Measurements from ENCODE around the gene ADAMTS15. TPM values are rescaled to one million over a fixed set of nuclear protein-coding genes. Genes with fewer than 3 reads are reported as not detected.

The ADAMTS15 gene
- total and polyA plus RNA-seq, 2 donors (not counting 3 experiments of a cell fraction or from before 2014, with no cell fraction given): 0.08 TPM; not detected in 1

DNA sequence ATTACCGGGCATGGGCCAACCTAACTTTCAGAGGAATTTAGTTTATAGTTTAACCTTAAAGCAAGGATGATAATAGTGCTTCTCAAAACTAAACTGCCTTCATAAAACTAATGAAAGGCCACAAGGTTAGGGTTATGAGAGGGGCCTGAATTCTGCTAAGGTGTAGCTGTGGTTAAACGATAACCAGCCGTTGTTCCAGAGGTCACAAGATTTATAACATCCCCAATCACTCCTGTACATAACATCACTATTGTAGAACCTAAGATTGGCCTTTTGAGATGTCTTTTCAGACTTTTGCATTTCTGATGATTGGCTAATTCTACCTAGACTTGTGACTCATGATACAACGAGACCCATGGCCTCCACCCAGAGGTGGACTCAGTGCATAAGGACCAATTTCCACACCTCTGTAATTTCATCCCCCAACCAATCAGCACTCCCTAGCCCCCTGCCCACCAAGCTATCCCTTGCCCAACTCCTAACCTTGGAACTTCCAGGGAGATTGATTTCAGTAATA is 69.8 kb downstream of the ADAMTS15 start:
- H3K9ac ChIP-seq (replicated peaks; ENCODE audit: extremely low read depth, insufficient read depth, low read length): no peak overlapping the region
- H2AFZ ChIP-seq (ENCODE audit: low read depth, low read length): no peak overlapping the region
- H3K36me3 ChIP-seq (ENCODE audit: control insufficient read depth in 2 of 2, extremely low read depth in 1 of 2, insufficient read depth in 2 of 2, low read length in 2 of 2): no peaks in the 10 kb centered on the region
- H4K20me1 ChIP-seq (replicated peaks; ENCODE audit: control insufficient read depth, extremely low read depth, insufficient read depth, low read length): no peaks in the 10 kb centered on the region
- POLR2A ChIA-PET: no interaction called here
- peaks cover 3% of the 10 kb centered on the region for H3K4me1 ChIP-seq (ENCODE audit: control insufficient read depth, extremely low read depth, insufficient read depth, low read length)
- no peak overlapping the region for H3K4me3 ChIP-seq (replicated peaks in 1 of 3; ENCODE audit: insufficient read depth in 1 of 3, low read depth in 1 of 3, low read length in 3 of 3)
- FAIRE-seq: no peak
- CTCF ChIA-PET: interaction anchor here (1.2 to 1.4 kb wide), 2 partner anchors 10 kb away, joined by 3 read pairs; no protein-coding TSS in a partner anchor
- dilution Hi-C loops (cut with MboI; ENCODE audit: extremely low pct_ligation_motif_present, low sequenced_read_pairs): no loop called here
- intact Hi-C loops (cut with micrococcal nuclease): no loop called here
- H3K4me2 ChIP-seq (ENCODE audit: insufficient read depth, low read length): no peak overlapping the region
- no peaks in the 10 kb centered on the region for H3K79me2 ChIP-seq (ENCODE audit: control insufficient read depth, insufficient read depth, low read length)
- no TSS peak for BruUV-seq (replicated peaks)
- no peak overlapping the region for H3K27ac ChIP-seq (ENCODE audit: insufficient read depth, low read depth, low read length)
- H3K27me3 ChIP-seq (ENCODE audit: control insufficient read depth in 2 of 2, insufficient read depth in 2 of 2, low read length in 2 of 2): no peaks in the 10 kb centered on the region
- no peaks in the 10 kb centered on the region for H3K9me1 ChIP-seq (replicated peaks; ENCODE audit: control insufficient read depth, extremely low read depth, insufficient read depth, low read length)
- no peaks in the 10 kb centered on the region for H3K9me3 ChIP-seq (replicated peaks; ENCODE audit: control insufficient read depth, insufficient read depth, low read length)
- TF ChIP-seq MYC (IDR thresholded peaks at IDR 0.05; ENCODE audit: low read depth, low read length): no peak
- TF ChIP-seq FOS (IDR thresholded peaks at IDR 0.05; ENCODE audit: borderline replicate concordance, insufficient read depth, low read length): no peak
- TF ChIP-seq JUN (IDR thresholded peaks at IDR 0.05; ENCODE audit: borderline replicate concordance, insufficient read depth, insufficient read length, low read depth): no peak
- TF ChIP-seq EZH2 (IDR thresholded peaks at IDR 0.05; ENCODE audit: borderline replicate concordance, low read depth, low read length, severe bottlenecking): no peak
- TF ChIP-seq POLR2A (IDR thresholded peaks at IDR 0.05; ENCODE audit: low read depth, low read length): no peak
- TF ChIP-seq MAX (IDR thresholded peaks at IDR 0.05; ENCODE audit: insufficient read depth, insufficient read length): no peak
- TF ChIP-seq POLR2AphosphoS5 (IDR thresholded peaks at IDR 0.05; ENCODE audit: insufficient read depth, low read depth, low read length): no peak
- TF ChIP-seq CTCF (IDR thresholded peaks at IDR 0.05; ENCODE audit: extremely low read depth in 1 of 2, insufficient read depth in 1 of 2, low read depth in 1 of 2, low read length in 2 of 2): no peak
- no peak for TF ChIP-seq GATA2 (IDR thresholded peaks at IDR 0.05; ENCODE audit: insufficient read depth, insufficient read length, low read depth, low read length)
- DNase-seq (ENCODE audit: low read depth, low spot score): no peak

Measured in endothelial cell of umbilical vein (primary cell).